ENCODE results near the gene DOK5. TPM values are rescaled to one million over a fixed set of nuclear protein-coding genes. Genes with fewer than 3 reads are reported as not detected.

DOK5 gene
- polyA plus RNA-seq, 4 donors = 0.71 to 1.9 (median 1.1) TPM; not detected in 1

GRCh38 chr20:54636575-54636974, 161.2 kb downstream of the DOK5 start:
- H3K27me3 ChIP-seq (ENCODE audit: control insufficient read depth in 3 of 3, insufficient read depth in 3 of 3, low read length in 3 of 3) = no peaks in the 10 kb centered on the region
- H3K4me1 ChIP-seq (ENCODE audit: control insufficient read depth in 3 of 3, insufficient read depth in 2 of 3, low read depth in 1 of 3, low read length in 2 of 3) = no peaks in the 10 kb centered on the region
- WGBS, 3 donors = 65 to 70% (median 68%) methylated on average over 5 of the region's 5 CpGs
- DNase-seq (no peak), FAIRE-seq (no peak)
- no peak overlapping the region for H3K27ac ChIP-seq (ENCODE audit: low read depth in 1 of 3, low read length in 2 of 3)
- H3K36me3 ChIP-seq (ENCODE audit: control insufficient read depth in 3 of 3, insufficient read depth in 2 of 3, low read depth in 1 of 3, low read length in 3 of 3) = no peaks in the 10 kb centered on the region
- no peak overlapping the region for H3K4me3 ChIP-seq (ENCODE audit: low read depth in 1 of 3, low read length in 3 of 3)
- H3K9me3 ChIP-seq (ENCODE audit: control insufficient read depth in 2 of 2, insufficient read depth in 1 of 2, low read depth in 1 of 2, low read length in 1 of 2) = no peaks in the 10 kb centered on the region

DNA sequence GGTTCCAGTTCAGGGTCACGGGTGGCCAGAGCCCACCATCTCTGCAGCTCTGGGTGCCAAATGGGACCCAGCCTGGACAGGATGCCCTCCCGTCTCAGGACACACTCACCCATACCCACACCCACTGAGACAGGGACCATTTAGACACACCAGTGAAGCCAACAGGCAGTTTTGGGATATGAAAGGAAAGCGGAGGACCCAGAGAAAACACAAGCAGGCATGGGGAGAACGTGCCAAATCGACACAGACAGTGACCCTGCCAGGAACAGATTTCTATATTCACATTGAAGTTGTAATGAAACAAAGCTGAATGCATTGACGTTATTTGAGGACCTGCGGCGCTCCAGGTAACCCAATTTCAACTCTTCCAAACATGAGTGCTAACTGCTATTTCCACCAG, 164.5 kb downstream of the DOK5 start:
- Histone ChIP-seq H3K36me3 (ENCODE audit: control insufficient read depth in 3 of 3, insufficient read depth in 2 of 3, low read depth in 1 of 3, low read length in 3 of 3) (no peaks in the 10 kb centered on the region), H3K4me3 (ENCODE audit: low read depth in 1 of 3, low read length in 3 of 3) (no peak overlapping the region), H3K27ac (ENCODE audit: low read depth in 1 of 3, low read length in 2 of 3) (no peak overlapping the region), H3K9me3 (ENCODE audit: control insufficient read depth in 2 of 2, insufficient read depth in 1 of 2, low read depth in 1 of 2, low read length in 1 of 2) (no peaks in the 10 kb centered on the region), H3K27me3 (ENCODE audit: control insufficient read depth in 3 of 3, insufficient read depth in 3 of 3, low read length in 3 of 3) (no peaks in the 10 kb centered on the region), H3K4me1 (ENCODE audit: control insufficient read depth in 3 of 3, insufficient read depth in 2 of 3, low read depth in 1 of 3, low read length in 2 of 3) (no peaks in the 10 kb centered on the region)
- FAIRE-seq = no peak
- WGBS, 3 donors = 79 to 86% (median 86%) methylated on average over 8 of the region's 8 CpGs
- DNase-seq = no peak

DNA sequence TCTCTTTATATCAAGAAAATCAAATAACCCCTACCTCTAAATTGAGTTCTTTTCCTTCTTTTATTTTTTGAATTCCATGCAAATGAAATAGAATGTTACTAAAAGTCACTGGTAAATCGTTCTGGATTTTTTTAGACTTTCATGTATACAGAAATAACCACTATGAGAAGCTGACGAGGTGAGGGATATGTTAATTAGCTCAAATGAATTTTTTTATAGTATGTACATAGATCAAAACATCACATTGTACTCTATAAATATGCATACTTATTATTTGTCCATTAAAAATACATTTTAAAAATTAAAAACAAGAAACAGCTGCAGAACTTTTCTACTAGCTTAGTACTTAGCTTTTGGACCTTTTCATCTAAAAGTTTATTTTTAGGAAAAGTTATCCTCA, 165.4 kb downstream of the DOK5 start:
- WGBS, 3 donors = 46 to 52% (median 49%) methylated on average over 2 of the region's 2 CpGs
- Histone ChIP-seq H3K4me3 (ENCODE audit: low read depth in 1 of 3, low read length in 3 of 3) (no peak overlapping the region), H3K27me3 (ENCODE audit: control insufficient read depth in 3 of 3, insufficient read depth in 3 of 3, low read length in 3 of 3) (no peaks in the 10 kb centered on the region), H3K4me1 (ENCODE audit: control insufficient read depth in 3 of 3, insufficient read depth in 2 of 3, low read depth in 1 of 3, low read length in 2 of 3) (no peaks in the 10 kb centered on the region), H3K9me3 (ENCODE audit: control insufficient read depth in 2 of 2, insufficient read depth in 1 of 2, low read depth in 1 of 2, low read length in 1 of 2) (no peaks in the 10 kb centered on the region), H3K27ac (ENCODE audit: low read depth in 1 of 3, low read length in 2 of 3) (no peak overlapping the region), H3K36me3 (ENCODE audit: control insufficient read depth in 3 of 3, insufficient read depth in 2 of 3, low read depth in 1 of 3, low read length in 3 of 3) (no peaks in the 10 kb centered on the region)
- FAIRE-seq = no peak
- DNase-seq = no peak

DNA sequence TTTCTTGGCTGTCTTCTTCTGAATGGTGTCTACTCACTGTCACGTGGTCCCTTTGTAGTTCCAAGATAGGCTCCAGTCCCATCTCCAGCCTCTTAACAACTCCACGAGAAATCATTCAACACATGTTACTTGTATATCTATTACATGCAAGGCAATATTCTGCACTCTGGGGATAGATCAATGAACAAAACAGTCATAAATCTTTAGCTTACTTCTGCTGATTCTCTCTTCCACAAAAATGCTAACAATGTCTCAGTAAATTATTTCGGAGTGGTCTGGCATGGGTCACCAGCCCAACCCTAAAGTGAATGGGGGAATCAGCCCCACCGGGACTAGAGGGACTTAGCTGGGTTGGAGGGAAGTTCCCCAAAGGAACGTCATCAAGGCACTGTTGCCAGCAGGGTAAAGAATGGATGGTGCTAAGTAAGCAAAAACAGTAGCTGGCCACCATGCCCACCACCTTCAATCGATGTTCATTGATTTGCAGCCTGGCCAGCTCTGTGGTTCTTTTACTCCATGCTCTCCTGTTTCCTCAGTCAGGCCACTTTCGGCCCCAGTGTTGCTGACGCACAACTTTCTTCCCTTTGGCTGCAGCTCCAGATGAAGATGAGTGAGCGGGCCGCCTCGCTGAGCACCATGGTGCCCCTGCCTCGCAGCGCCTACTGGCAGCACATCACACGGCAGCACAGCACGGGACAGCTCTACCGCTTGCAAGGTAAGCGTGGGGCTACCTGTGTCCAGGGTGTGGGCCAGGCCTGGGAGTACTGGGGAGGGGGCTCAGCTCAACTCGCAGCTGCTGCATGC, 167.7 kb downstream of the DOK5 start:
- WGBS, 3 donors = 85 to 87% (median 85%) methylated on average over 18 of the region's 18 CpGs
- H3K4me3 ChIP-seq (ENCODE audit: low read depth in 1 of 3, low read length in 3 of 3) = no peak overlapping the region
- no peaks in the 10 kb centered on the region for H3K9me3 ChIP-seq (ENCODE audit: control insufficient read depth in 2 of 2, insufficient read depth in 1 of 2, low read depth in 1 of 2, low read length in 1 of 2)
- DNase-seq = no peak
- no peak overlapping the region for H3K27ac ChIP-seq (ENCODE audit: low read depth in 1 of 3, low read length in 2 of 3)
- H3K27me3 ChIP-seq (ENCODE audit: control insufficient read depth in 3 of 3, insufficient read depth in 3 of 3, low read length in 3 of 3) = no peaks in the 10 kb centered on the region
- H3K4me1 ChIP-seq (ENCODE audit: control insufficient read depth in 3 of 3, insufficient read depth in 2 of 3, low read depth in 1 of 3, low read length in 2 of 3) = no peaks in the 10 kb centered on the region
- no peak for FAIRE-seq
- H3K36me3 ChIP-seq (ENCODE audit: control insufficient read depth in 3 of 3, insufficient read depth in 2 of 3, low read depth in 1 of 3, low read length in 3 of 3) = no peaks in the 10 kb centered on the region

DNA sequence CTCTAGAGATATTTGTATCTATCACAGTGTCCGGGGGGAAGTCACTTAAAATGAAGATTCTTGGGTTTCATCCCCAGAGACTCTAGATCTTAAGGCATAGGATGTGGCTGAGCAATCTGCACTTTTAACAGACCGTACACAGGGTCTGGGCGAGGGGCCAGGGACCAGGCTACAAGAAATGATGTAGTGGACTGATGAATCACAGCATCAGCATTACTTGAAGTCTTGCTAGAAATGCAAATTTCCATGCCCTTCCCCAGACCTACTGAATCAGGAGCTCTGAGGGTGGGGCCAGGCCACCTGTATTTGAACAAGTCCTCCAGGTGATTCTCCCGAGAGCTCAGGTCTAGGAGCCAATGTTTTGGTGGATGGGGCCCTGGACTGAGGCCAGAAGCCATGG, 168.4 kb downstream of the DOK5 start:
- Histone ChIP-seq H3K27ac (ENCODE audit: low read depth in 1 of 3, low read length in 2 of 3) (no peak overlapping the region), H3K27me3 (ENCODE audit: control insufficient read depth in 3 of 3, insufficient read depth in 3 of 3, low read length in 3 of 3) (no peaks in the 10 kb centered on the region), H3K9me3 (ENCODE audit: control insufficient read depth in 2 of 2, insufficient read depth in 1 of 2, low read depth in 1 of 2, low read length in 1 of 2) (no peaks in the 10 kb centered on the region), H3K4me3 (ENCODE audit: low read depth in 1 of 3, low read length in 3 of 3) (no peak overlapping the region), H3K4me1 (ENCODE audit: control insufficient read depth in 3 of 3, insufficient read depth in 2 of 3, low read depth in 1 of 3, low read length in 2 of 3) (no peaks in the 10 kb centered on the region), H3K36me3 (ENCODE audit: control insufficient read depth in 3 of 3, insufficient read depth in 2 of 3, low read depth in 1 of 3, low read length in 3 of 3) (no peaks in the 10 kb centered on the region)
- FAIRE-seq = no peak
- WGBS, 3 donors = 60 to 75% (median 68%) methylated on average over 4 of the region's 4 CpGs
- no peak for DNase-seq

GRCh38 chr20:54645445-54646155, 170.2 kb downstream of the DOK5 start:
- no peaks in the 10 kb centered on the region for H3K9me3 ChIP-seq (ENCODE audit: control insufficient read depth in 2 of 2, insufficient read depth in 1 of 2, low read depth in 1 of 2, low read length in 1 of 2)
- H3K4me1 ChIP-seq (ENCODE audit: control insufficient read depth in 3 of 3, insufficient read depth in 2 of 3, low read depth in 1 of 3, low read length in 2 of 3) = no peaks in the 10 kb centered on the region
- 38 to 51% (median 40%) methylated on average over 8 of the region's 8 CpGs for WGBS, 3 donors
- FAIRE-seq (no peak), DNase-seq (no peak)
- no peak overlapping the region for H3K27ac ChIP-seq (ENCODE audit: low read depth in 1 of 3, low read length in 2 of 3)
- no peak overlapping the region for H3K4me3 ChIP-seq (ENCODE audit: low read depth in 1 of 3, low read length in 3 of 3)
- H3K27me3 ChIP-seq (ENCODE audit: control insufficient read depth in 3 of 3, insufficient read depth in 3 of 3, low read length in 3 of 3) = no peaks in the 10 kb centered on the region
- H3K36me3 ChIP-seq (ENCODE audit: control insufficient read depth in 3 of 3, insufficient read depth in 2 of 3, low read depth in 1 of 3, low read length in 3 of 3) = no peaks in the 10 kb centered on the region

DNA sequence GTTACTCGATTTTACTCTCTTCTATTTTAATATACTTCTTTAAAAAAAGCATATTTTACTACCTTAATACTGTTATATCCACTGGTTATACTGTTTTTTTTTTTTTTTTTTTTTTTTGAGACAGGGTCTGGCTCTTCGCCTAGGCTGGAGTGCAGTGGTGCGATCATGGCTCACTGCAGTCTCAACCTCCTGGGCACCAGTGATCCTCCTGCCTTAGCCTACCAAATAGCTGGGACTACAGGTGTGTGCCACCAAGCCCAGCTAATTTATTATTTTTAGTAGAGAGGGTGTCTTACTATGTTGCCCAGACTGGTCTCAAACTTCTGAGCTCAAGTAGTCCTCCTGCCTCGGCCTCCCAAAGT, 170.7 kb downstream of the DOK5 start:
- Histone ChIP-seq H3K4me3 (ENCODE audit: low read depth in 1 of 3, low read length in 3 of 3) (no peak overlapping the region), H3K9me3 (ENCODE audit: control insufficient read depth in 2 of 2, insufficient read depth in 1 of 2, low read depth in 1 of 2, low read length in 1 of 2) (no peaks in the 10 kb centered on the region), H3K36me3 (ENCODE audit: control insufficient read depth in 3 of 3, insufficient read depth in 2 of 3, low read depth in 1 of 3, low read length in 3 of 3) (no peaks in the 10 kb centered on the region), H3K27ac (ENCODE audit: low read depth in 1 of 3, low read length in 2 of 3) (no peak overlapping the region), H3K27me3 (ENCODE audit: control insufficient read depth in 3 of 3, insufficient read depth in 3 of 3, low read length in 3 of 3) (no peaks in the 10 kb centered on the region), H3K4me1 (ENCODE audit: control insufficient read depth in 3 of 3, insufficient read depth in 2 of 3, low read depth in 1 of 3, low read length in 2 of 3) (no peaks in the 10 kb centered on the region)
- 36 to 74% (median 37%) methylated on average over 4 of the region's 4 CpGs for WGBS, 3 donors
- DNase-seq = no peak
- no peak for FAIRE-seq

- DNase-seq (no peak), FAIRE-seq (no peak)
- Histone ChIP-seq H3K27ac (ENCODE audit: low read depth in 1 of 3, low read length in 2 of 3) (no peak overlapping the region), H3K4me1 (ENCODE audit: control insufficient read depth in 3 of 3, insufficient read depth in 2 of 3, low read depth in 1 of 3, low read length in 2 of 3) (no peaks in the 10 kb centered on the region), H3K27me3 (ENCODE audit: control insufficient read depth in 3 of 3, insufficient read depth in 3 of 3, low read length in 3 of 3) (no peaks in the 10 kb centered on the region), H3K36me3 (ENCODE audit: control insufficient read depth in 3 of 3, insufficient read depth in 2 of 3, low read depth in 1 of 3, low read length in 3 of 3) (no peaks in the 10 kb centered on the region), H3K4me3 (ENCODE audit: low read depth in 1 of 3, low read length in 3 of 3) (no peak overlapping the region), H3K9me3 (ENCODE audit: control insufficient read depth in 2 of 2, insufficient read depth in 1 of 2, low read depth in 1 of 2, low read length in 1 of 2) (no peaks in the 10 kb centered on the region)
- WGBS, 3 donors = 52 to 72% (median 56%) methylated on average over 9 of the region's 9 CpGs
These were observed 173.2 kb downstream of the DOK5 start for GRCh38 chr20:54648421-54649142.

Data from small intestine (tissue), 7 donors.